GM21526 (cell line): ENCODE results near the gene IGIP.

Experiments used
- ATAC-seq: cut with Tn5 transposase; IDR thresholded peaks from one replicate; pipeline ENCODE4 v1.9.1; 2021; ENCODE audit warnings: moderate library complexity; ENCODE audit not compliant: unreplicated experiment, low FRiP score

The IGIP gene

GRCh38 chr5:140159014-140159927 lies 33.5 kb downstream of the IGIP start:
- no peak for ATAC-seq

DNA sequence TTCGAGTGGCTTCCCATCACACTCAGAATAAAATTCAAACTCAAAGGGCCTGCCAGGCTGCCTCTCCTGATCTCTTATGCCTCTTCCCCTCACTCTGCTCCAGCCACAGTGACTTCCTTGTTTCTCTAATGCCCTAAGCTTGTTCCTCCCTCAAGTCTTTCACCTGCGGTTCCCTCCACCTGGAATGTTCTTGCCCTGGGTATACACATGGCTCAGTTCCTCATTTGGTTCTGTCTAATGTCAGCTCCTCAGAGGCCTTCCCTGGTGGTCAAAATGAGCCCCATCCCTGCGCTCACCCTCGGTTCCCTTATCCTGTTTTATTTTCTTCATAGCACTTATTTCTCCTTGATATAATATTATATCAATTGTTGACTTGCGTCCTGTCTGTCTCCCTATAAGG lies 36.5 kb downstream of the IGIP start:
- ATAC-seq = no peak

DNA sequence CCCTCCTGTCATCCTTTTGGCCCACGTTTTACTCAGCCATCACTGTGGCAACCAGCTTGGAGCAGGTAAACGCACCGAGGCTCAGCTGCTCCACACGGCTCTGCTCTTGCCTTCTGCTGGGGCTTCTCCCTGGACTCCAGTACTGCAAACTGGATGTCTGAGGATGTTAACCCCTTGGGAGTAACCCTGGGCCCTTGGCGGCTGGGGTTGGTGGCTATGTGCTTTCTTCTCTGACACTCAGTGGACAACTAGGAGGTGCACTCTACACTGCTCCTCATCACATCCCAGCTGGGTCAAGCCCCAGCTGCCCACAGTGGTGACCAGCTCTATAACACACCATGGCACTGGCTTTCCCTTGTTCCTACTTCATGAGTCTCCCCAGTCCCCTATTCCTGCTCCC lies 37.0 kb downstream of the IGIP start:
- ATAC-seq = no peak

GRCh38 chr5:140165101-140165922 lies 39.6 kb downstream of the IGIP start:
- no peak for ATAC-seq

GRCh38 chr5:140165923-140166270 lies 40.2 kb downstream of the IGIP start:
- no peak for ATAC-seq

DNA sequence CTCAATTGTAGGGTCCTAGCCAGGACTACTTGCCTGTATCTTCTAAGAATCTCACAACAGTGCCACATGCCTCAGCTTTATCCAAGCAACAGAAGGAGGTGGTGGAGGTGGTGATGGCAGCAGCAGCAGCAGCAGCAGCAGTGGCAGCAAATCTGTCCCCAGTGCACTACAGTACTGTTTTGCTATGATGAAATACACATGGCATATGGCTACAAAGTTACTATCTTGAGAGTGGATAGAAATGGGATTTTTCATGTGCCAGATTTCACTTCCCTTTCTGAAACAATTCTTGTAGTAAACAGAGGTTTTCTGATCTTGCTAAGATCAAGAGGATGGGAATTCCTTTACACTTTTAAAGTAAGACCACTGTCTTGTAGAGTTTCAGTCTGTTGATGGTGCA lies 41.2 kb downstream of the IGIP start:
- ATAC-seq = no peak

DNA sequence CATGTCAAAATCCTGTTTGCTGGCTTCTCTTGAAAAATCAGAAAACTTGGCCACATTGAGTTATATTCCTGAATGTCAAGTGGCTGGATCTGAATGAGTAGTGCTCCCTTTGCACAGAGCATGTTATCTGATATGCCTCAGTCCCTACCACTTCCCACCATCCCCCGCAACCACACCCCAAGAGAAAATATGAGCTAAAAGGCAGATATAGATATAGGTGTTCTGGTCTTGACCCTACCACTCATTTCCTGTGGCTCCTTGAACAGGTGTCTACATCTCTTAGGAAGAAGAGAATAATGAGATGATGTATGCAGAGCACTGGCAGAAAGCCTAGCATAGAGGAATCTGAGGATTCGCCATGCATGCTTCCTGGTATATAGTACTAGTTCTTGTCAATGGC lies 42.6 kb downstream of the IGIP start:
- no peak for ATAC-seq

DNA sequence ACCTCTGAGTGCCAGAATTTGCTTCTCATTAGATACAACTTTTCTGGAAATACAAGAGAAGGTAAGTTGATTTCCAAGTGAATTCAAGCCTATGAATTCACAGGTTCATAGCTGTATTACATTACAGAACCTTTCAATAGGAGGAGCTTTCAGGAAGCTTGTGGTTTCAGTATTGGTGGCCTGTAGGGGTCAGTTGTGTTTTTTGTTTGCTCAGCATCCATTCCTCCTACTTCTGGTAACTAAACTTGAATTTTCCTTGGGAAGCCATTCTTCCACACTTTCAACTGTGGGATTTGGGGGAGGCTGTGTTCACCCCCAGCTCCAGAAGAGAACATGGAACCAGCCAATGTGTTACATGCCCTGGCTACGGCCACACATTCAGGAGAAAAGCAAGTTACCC lies 43.7 kb downstream of the IGIP start:
- ATAC-seq = no peak

DNA sequence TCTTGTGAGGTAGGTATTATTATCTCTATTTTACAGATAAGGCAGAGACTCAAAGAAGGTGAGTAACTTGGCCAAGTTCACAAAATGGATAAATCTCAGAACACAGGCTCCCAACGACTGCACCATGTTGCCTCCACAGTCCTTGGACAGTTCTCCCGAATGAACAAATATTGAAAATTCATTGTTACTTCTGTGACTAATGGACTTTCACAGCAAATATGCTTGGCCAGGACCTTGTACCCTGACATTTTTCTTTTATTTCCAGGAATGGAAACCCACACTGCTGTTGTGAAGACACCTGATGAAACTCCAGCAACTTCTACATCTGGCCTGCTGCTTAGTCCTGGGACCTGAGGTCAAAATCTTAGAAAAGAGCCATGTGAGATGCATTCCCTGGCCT lies 46.7 kb downstream of the IGIP start:
- no peak for ATAC-seq

- ATAC-seq = no peak
These were observed 48.3 kb downstream of the IGIP start for GRCh38 chr5:140174014-140174413.

DNA sequence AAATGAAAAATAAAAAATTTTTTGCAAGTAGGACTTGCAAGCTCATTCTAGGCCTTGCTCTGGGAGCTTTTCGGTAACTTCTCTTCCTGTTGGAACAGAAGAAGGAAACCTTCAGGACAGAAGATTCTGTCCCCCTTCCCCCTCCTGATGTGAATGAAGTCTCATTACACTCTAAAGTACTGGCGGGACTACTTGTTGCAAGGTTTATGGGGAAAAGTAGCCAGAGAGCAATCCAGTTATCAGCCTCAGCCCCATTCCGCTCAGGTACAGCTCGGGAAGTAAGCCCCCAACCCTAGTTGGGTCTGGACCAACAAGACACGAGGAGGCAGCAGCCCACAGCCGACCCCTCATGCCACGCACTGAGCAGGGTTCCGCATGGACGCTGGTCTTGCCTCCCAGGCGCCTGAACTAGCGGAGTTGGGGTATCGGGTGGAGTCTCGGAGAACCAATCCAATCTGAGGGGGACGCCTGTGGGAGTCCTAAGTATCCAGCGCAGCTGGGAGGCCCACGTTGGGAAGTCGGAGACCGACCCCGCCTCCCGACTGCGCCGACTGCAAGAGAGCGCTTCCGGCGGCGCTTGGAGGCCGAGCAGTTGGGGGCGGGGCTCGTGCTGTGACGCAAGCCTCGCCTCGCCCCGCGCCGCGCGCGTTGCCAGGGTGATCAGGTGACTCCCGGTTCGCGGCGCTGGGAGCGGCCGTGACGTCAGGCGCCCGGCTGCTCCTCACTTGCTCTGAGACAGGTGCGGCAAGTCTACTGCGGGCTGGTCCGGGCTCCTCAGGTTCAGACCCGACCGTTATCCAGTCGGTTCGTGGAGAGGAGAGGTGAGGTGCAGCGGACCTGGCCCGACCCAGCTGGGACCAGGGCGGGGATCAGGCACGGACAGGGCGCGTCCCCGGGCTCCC lies 49.0 kb downstream of the IGIP start, which contains the start of gene CYSTM1:
TSS of gene CYSTM1 (plus strand) at position 724 of the 902 bp plus-strand sequence. CDS start 19,278 bp downstream, outside the sequence.
- peak; percentile 91 for ATAC-seq

GRCh38 chr5:140175367-140176030 lies 49.8 kb downstream of the IGIP start:
- peak; percentile 40 for ATAC-seq

DNA sequence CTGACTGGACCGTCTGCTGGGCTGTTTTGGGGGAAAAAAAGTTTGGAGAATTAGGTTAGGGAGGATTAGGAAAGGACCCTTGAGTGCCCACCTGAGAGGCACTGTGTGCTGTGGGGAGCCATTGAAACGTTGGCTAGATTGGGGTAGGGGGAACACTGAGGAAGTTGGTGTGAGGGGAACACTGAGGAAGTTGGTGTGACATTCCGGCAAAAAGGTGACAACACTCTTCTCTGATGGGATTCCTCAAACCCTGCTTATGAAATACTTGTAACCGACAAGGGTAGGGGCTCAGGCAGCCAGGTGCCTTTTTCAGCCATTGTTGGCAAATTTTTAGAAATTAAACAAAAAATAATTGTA lies 50.3 kb downstream of the IGIP start:
- no peak for ATAC-seq

DNA sequence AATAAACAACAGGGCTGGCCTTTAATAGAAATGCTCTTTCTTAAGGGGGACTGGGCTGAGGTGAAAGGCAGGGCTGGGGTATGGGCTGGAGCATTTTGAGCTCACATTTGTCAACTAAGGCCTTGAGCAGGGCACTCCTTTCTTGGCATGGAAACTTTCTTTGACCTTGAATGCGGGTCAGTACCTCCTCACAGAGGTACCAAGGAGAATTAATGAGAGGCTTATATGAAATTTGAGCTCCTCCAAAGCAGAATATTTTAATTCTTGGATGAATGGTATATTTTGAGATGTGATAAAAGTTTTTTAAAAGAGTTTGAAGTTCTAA lies 52.3 kb downstream of the IGIP start:
- ATAC-seq = no peak

- ATAC-seq = no peak
These were observed 52.9 kb downstream of the IGIP start for GRCh38 chr5:140178482-140179116.
